Stimulated activated CD4-positive, alpha-beta T cell treated with anti-CD3 and anti-CD28 coated beads, Interleukin-4, amount 100 ng/mL, for 4 hours (primary cell): ENCODE measurements around the gene SLC43A3.
A peak's percentile ranks its signal among the peaks of the same experiment; 100 is the strongest.

Experiments used
- DNase-seq, 2 experiments: peaks; one replicate each; pipeline ENCODE4 v3.0.0-alpha.2; 2020

Gene SLC43A3

DNA sequence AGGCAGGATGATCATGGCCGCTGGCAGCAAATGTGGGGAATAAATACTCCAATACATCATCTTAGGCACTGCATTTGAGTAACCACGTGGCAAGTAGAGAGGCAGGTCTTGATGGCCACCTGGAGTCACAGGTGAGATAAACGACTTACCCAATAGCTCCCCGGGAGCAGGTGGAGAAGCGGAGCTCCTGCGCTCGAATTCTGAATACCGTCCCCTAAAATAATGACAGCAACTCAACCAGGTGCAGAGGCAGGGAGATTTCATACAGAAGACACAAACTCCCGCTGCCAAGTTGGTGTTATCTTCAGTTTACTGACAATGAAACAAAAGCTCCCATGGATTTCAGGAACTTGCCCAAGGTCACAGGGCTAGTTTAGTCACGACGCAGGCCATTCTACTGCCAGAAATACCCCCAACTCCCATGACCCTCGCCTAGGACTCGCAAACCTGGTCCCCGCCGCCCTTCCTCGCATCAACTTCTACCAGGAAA is 437 bp downstream of the SLC43A3 start:
- peak in 1 of 2 experiments; percentile 19 for DNase-seq

DNA sequence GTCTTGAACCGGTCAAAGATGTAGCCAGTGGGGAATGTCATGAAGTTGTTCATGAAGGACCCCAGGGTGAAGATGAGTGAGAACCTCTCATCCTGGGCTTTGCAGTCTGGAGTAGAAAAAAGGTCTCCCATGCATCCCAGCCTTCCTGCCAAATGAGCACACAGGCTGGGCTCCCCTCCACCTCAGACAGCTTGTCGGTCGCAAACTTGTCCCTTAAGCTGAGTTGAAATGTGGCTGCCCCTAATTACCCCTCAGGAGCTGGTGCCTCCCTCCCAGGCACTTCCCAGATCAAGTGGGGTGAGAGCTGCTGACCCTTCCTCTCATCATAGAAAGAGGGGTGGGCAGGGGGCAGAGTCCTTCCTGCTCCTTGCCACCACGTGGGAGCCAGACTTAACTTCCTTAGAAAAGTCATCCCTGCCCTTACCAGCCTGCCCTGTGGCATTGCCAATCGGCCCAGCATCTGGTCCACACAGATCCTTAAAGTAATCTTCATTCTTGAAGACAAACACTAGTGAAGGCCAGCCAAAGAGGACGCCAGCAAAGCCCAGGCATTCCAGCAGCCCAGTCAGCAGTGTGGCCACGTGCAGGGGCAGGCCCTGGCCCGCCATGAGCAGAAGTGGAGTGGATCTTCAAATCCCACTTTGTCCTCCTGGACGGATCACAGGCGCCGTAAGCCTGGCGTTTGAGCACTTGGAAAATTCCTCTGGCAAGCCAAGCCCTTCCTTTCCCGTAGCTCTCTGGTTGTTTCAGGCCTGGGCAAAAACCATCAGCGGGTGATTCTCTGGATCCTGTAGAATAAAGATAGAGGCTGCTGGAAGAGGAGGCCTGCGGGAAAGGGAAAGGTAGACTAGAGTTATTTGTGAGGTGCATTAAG is 1.1 kb downstream of the SLC43A3 start:
- DNase-seq: no peak

DNA sequence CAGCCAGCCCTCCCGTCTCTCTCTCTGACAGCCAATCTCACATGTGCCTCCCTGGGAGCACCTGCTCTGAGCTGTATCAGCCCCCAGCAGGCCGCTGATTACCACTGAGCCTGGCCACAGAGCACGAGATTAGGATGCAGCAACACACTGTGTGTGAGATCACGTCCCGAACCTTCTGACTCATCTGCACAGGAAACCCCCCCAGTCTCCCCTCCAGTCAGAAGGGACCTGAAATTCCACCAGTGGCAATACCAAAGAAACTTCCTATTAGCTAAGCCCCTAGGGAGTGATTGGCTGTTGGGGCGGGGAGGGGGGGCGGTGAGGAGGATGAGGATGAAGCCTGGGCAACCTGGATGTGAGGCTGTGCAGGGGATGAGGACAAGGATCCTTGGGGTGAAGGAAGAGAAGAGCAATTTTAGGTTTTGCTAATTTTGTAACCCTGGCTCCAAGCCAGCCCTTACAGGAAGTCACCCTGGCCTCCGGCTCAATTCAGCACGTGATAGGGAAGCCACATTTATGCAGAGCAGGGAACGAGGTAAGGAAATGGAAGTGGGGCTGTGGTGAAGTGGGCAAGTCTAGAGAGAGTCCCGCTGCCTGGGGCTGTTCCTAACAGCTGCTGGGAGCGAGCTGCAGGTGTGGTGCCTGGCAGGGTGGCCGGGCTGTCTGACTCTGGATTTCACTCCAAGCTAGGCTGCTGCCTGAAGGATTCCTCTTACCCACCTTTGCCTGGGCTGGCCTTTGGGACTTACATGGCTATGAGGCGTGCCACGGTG is 1.9 kb downstream of the SLC43A3 start:
- peak; percentile 76 to 94 for DNase-seq

DNA sequence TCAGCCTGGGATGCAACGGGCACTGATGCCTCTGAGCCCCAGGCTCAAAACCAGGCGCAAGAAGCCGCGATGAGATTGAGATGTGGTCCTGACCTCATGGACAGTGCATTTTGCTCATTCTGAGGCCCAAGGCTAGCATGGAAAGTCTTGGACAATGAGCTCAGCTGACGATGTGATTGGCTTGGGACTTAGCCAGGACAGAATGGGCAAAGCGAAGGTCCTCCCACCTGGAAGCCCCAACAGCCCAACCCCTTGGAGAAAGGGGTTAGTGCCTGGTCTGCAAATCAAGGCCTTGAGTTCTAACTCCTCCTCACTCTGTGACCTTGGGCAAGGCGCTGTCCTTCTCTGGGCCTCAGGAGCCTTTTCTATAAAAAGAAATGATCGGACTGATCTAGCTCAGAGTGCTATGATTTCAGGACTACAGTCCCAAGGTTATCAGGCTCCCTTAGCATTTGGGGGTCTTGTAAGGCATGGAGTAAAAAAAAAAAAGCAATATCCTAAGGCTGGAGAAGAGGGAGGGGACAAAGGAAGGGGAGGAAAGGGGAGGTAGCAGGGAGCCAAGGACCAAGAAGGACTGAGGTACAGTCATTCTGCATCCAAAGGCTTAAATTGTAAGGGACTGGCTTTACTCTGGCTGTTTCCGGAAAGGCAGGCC is 2.7 kb downstream of the SLC43A3 start:
- no peak for DNase-seq

DNA sequence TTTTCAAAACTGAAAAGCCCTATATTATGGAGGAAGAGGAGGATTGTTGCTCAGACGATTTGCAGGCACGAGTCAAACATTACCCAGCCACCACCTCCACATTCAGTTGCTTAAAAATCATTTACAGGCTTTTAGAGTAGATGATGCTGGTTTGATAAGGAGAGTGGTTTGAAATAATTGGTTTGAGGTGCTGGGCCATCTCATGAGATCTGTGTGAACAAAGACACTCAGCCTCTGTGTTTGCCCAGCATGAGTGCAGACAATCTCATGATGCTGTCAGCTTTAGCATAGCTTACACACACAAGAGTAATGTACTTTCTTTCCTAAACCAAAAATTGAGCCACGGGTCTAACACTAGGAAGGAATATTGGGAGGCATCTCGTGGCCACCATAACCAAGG is 4.3 kb downstream of the SLC43A3 start:
- no peak for DNase-seq

DNA sequence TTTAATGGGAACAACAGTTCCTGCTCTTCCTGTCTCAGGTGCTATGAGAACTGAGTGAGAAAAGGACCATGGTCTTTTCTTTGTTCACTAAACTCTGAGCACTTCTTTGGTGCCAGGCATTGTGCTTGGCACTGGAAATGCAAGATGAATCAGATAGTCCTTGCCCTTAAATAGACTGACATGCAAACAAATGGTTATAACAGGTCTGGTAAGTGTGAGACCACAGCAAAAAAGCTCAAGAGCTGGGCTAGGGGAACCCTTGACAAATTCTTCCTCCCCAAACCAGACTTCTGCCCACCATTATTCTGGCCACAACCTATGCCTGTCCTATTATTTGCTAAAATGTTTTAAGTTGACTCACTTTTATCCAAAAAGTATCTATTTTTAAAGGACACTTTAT is 5.1 kb downstream of the SLC43A3 start:
- no peak for DNase-seq

DNA sequence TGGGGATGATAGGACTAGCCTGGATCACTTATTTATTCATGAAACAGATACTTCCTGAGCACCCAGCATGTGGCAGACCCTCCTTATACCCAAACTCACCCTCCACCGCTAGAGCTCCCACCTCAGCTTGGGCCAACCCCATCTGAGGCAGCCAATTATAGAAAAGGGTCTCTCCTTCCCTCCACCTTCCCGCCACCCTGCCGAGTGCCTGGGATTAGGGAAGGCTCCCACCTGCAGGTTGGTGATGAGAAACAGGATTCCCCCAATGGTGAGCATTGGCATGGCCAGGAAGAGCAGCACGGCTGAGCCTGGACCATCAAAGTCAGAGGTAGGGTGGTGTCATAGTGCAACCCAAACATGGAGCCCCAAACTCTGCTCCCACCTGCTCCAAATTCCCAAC is 5.9 kb downstream of the SLC43A3 start:
- DNase-seq: no peak

DNA sequence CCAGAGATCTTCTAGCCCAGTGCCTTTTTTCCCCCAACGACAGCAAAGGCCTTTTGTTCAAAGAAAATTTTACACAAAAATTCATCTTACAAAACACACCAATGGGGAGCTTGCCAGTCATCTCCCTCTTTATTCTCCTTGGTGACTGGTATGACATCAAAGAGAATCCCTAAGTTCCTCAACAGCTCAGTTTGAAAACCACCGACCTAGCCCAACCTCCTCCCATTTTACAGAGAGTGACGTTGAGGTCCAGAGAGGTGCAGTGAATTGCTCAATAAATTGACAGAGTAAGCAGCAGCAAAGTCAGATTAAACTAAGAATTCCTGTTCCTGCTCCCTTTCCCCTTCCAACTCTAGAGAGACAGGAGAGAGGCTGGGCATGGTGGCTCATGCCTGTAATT is 7.8 kb downstream of the SLC43A3 start:
- no peak for DNase-seq

DNA sequence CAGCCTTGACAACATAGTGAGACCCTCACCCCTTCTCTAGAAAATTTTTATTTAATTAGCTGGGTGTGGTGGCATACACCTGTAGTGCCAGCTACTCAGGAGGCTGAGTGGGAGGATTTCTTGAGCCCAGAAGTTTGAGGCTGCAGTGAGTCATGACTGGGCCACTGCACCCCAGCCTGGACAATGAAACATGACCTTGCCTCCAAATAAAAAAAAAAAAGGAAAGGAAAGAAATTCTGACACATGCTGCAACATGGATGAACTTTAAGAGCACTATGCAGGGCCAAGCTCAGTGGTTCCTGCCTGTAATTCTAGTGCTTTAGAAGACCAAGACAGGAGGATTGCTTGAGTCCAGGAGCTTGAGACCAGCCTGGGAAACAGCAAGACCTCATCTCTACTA is 8.8 kb downstream of the SLC43A3 start:
- DNase-seq: no peak

DNA sequence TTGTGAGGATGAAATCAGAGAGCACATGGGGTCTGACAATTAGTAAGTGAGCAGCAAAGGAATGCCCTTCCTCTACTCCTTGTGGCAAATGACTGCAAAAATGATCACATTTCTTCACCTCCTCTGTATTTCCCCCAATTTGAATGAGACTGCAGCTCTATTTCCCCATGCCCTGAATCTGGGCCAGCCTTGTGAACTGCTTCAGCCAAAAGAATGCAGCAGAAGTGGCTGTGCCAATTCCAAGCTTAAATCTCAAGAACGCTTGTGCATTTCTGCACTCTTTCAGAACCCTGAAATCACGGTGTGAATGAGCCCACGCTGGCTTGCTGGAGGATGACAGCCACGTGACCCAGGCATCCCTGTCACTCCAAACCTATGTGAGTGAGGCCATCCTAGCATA is 9.9 kb downstream of the SLC43A3 start:
- no peak for DNase-seq

DNA sequence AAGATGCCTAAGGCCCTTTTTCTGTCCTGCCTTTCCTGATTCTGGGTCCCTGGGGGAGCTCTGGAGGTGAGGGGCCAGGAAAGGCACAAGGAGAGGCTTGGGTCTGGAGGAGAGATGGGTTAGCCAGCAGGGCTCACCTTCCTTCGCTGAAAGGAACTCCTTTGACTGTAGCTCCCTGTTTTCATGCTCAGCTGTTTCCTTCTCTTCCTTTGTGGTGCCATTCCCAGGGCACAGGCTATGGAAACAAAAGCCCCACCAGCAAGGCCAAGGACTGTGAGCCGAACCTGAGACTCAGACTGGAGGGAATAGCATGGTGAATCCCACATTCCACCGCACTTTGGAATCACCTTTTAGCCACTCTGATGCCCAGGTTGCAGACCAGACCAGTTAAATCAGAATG is 10.5 kb downstream of the SLC43A3 start:
- DNase-seq: no peak

DNA sequence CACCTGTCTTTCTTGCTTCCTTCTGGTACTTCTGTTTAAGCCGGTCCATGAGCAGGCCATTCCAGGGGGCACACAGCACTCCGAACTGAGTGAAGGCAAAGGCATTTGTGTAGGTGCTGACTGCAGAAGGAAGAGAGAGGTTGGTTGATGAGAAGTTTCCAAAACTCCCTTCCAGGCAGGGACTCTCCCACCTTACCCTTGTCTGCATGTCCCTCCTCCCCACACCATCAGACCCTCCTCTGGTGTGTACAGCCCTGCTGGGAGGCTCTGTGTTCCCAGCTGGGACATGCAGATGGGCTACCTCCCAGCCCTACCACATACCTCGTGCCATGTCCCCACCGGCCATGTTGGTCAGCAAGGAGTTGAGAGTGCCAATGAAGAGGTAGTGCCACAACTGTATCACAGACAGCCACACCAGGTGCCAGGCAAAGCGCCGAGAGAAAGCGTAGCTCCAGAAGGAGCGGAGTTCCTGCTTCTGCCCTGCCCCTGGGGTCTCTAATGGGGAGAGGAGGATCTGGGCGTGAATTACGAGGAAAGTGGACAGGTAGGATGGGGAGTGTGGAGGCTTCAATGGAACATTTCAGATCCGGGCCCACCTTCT is 12.2 kb downstream of the SLC43A3 start:
- DNase-seq: no peak

DNA sequence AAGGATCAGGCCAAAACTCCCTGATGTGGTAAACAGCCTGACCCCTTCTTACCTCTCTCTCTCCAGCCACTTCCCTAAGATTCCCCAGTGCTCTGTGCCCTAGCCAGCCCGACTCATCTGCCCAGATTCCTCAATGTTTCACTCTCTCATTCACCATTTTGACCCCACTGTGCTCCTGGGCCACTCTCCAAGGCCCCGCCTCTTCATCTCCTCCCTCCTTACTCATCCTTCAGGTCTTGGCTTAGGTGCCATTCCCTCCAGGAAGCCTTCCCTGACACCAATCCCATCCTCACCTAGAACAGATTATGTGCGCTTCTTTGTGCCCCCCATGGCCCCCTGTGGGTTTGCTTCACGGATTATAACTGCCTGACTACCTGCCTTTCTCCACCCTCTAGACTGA is 13.2 kb downstream of the SLC43A3 start:
- no peak for DNase-seq

DNA sequence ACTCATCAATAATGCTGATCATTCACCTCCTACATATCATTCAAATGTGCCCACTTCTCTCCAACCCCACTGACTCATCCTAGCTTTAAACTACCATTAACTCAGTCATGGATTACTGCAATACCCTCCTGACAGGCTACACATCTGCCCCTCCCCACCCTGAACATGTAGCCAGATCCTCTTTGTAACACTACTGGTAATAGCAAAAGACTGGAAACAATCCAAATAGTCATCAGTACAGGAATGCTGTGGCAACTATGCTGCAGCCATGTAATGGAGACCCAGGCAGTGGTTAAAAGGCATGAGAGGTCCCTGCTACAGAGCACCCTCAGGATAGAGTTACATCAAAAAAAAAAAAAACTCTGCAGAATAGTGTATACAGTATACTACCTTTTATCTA is 16.6 kb downstream of the SLC43A3 start:
- DNase-seq: no peak

DNA sequence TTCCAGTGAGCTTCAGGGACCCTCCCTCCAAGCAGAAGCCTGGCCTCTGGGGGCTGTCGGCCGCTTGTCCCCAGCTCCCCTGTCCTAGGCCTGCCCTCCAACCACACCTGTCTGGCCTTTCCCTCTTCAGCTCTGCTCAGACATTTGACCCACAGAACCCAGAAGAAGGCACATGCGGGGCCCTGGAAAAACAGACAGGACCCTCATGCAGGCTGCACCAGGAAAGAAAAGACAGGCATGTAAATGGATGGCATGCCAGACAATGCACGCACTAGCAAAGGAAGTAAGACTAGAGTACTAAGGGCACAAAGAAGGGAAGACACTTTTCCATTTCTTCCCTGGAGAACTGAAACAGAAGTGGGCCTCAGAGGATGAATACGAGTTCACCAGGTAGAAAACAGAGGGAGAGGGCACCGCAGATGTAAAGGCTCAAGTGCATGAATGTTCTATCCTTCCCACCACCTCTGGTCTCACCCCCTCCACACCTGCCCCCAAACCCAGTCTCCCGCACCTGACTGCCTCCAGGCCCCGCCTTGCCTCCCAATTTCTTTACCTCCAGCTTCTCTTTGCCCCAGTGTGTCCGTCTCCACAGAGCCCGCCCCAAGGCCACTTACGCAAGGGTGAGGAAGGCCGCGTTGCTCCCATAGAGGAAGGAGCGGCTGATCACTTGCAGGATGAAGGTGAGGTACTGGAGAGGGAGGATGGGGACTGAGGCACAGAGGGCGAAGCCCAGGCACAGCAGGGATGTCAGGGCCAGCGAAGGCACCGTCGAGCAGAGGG is 17.4 kb downstream of the SLC43A3 start:
- no peak for DNase-seq

DNA sequence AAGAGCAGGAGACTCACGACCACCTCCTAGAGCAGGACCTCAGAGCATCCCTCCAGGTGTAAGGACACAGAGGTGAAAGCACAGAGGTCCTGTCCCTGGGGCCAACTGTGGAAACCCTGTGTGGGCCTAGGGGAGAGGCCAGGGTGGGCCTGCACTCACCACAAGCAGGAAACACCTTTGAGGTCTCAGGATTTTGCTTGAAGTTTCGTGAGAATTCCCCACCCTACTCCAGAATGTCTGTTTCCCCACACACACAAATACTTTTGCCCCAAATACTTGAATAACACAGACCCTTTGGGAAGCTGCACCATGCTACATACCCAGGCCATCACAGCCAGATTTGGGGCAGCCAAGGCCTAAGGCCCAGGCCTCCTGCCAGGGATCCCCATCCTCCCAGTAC is 18.1 kb downstream of the SLC43A3 start:
- DNase-seq: no peak

DNA sequence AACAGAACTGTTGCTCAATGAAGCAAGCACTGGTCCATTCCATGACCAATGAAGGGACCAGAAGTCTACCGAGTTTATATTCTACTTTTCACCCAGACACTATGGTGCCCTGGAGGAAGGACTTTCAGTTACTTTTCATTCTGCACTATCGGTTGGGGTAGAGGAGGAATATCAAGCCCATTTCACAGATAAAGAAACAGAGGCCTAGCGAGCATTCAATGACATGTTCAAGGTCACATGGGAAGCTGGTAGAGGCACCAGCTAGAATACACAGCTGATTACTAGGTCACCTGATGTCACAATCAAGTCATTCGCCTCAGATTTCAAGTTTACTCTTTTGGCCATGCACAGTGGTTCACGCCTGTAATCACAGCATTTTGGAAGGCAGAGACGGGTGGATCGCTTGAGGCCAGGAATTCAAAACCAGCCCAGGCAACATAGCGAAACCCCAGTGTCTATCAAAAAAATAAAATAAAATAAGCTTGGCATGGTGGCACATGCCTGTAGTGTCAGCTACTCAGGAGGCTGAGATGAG is 18.9 kb downstream of the SLC43A3 start:
- DNase-seq: no peak

DNA sequence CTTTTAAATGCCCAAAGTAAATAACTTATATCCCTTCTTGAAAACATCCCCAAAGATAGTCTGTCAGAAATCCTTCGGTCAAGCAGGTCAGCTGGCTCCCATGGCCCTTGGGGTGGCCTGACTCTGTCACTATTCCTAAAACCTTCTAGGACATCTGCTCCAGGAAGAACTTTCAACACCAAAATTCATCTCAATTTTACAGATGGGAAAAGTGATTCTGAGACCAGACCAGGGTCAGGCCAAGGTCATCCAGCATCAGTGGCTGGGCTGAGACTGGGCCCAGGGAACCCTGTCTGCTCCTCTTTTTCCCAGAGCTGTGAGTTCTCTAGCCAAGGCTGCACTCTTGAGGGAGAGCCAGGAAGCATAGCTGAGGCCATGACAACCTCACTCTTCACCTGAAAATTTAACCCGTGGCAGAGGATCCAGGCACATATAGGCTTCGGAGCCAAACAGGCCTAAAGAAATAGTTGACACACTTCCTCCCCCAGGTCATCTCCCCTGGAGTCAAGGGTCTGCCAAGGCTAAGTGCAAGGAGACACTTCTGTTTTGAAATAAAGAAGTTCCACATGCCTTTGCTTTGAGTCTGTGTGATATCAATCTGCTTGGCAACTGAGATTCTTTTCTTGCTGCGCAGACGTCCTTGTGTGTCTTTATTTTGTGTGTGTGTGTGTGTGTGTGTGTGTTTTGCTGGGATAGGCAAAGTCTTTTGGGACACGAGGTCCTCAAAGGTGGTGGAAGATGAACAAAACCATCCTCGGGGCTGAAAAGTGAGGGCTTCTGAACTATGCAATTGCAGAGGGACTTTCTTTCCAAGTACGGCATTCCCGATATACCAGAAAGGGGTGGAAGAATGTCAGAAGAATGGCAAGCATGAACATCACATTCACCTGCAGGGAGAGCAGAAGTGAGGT is 19.7 kb downstream of the SLC43A3 start:
- DNase-seq: no peak

DNA sequence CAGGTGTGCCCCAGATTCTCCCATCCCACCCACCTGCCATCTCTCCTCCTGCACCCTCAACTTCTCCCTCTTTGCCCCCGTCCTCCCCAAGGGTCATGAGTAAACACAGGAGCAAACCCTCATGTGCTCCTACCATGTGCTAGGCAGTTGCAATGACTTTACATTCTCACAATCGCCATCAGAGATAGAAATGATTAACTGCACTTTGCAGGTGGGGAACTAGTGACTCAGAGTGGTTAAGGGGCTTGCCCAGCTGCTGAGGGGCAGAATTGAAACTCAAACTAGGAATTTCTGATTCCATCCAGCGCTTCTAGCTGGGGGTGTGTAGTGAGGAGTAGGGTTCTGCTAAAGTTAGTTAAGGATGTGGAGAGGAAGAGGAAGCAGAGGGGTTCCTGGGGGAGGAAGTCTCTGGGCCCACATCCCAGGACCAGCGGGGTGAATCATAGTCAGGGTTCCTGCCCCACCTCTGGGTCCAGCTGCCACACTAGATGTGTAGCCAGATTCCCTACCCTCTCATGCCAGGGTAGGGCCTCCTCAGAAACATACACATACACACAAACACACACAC is 20.5 kb downstream of the SLC43A3 start:
- peak; percentile 39 to 74 for DNase-seq

DNA sequence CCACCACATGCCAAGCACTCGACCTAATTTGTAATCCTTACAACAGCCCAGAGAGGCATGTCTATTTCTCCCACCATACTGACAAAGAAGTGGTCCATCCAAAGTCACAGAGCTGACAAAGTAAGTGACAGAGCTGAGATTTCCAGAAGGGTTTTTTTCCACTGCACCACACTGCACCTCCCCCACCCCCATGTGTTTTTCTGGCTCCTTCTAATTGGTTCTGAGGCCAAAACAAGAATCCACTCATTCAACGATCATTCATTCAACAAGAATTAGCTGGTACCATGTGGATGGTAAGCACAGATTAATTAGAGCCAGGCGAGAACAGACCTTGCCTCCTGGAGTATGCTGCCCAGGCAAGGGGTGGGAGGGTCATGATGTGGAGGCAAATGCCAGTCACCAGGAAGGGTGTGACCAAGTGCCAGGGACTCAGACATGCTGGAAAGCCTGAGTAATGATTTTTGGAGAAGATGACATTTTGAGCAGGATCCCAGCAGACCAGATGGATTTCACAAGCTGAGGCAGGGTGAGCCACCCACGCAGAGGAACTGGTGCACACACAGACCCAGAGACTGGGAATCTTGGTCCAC is 21.6 kb downstream of the SLC43A3 start:
- DNase-seq: no peak
